HepG2 (cell line): ENCODE data around the gene PIEZO1. TPM values are rescaled to one million over a fixed set of nuclear protein-coding genes. Genes with fewer than 3 reads are reported as not detected.

Experiments
- ATAC-seq: fragments of 200-7000 bp; cut with Tn5 transposase; 3 replicates; pipeline ENCODE4 v1.9.1; 2020; ENCODE audit warnings: mild to moderate bottlenecking, moderate library complexity
- BruUV-seq: library from RNA; stranded (reverse); fragments of 400-500 nt; replicated peaks from 2 replicates; lab custom pipeline; 2021; lab: Mats Ljungman, UMichigan
- CTCF ChIA-PET: fragments of 300-600 bp; formaldehyde crosslinking; extraction: SDS; loops from one replicate; lab custom pipeline; 2021; ENCODE audit warnings: low total read pairs, inconsistent platforms, low intra/inter-chr PET ratio; lab: Yijun Ruan, JAX
- POLR2A ChIA-PET: fragments of 350-600 bp; sonication (Branson Sonifier 250); formaldehyde crosslinking; loops from one replicate; lab custom pipeline; 2020; ENCODE audit warnings: antibody characterized with exemption, inconsistent platforms; lab: Yijun Ruan, JAX
- DNase-seq: peaks from one replicate; pipeline ENCODE4 v3.0.0-alpha.2; 2015; ENCODE audit warnings: low spot score
- FAIRE-seq: peaks from 3 replicates; lab custom pipeline; 2011; peaks lifted over from hg19 to GRCh38; lab: Jason Lieb, UNC
- H2AFZ ChIP-seq: one replicate; pipeline ENCODE4 v1.6.1; 2011; ENCODE audit warnings: low read length, inconsistent platforms
- H3K27ac ChIP-seq: fragments of 300-600 bp; 3 replicates; pipeline ENCODE4 v1.8.0; 2011; ENCODE audit warnings: mixed run types, mild to moderate bottlenecking, mixed read lengths, low read length, inconsistent platforms; ENCODE audit not compliant: insufficient read depth; ENCODE audit errors: extremely low read length
- H3K27me3 ChIP-seq, 2 experiments: fragments of 200-600 bp in 1 of 2; 2 replicates in 1 of 2; 3 replicates in 1 of 2; pipeline versions ENCODE4 v1.6.0 to v1.8.0; 2011; ENCODE audit warnings: low read length in 2 of 2, mild to moderate bottlenecking in 2 of 2, moderate library complexity in 2 of 2, inconsistent platforms in 1 of 2; ENCODE audit not compliant: insufficient read depth in 2 of 2, control insufficient read depth in 1 of 2
- H3K36me3 ChIP-seq, 2 experiments: fragments of 200-600 bp in 1 of 2; replicated peaks in 1 of 2; 2 replicates in 1 of 2; 3 replicates in 1 of 2; pipeline versions ENCODE4 v1.5.1 to v1.8.0; 2011; ENCODE audit warnings: low read length in 2 of 2, inconsistent platforms in 1 of 2; ENCODE audit not compliant: insufficient read depth in 2 of 2, control insufficient read depth in 1 of 2
- H3K4me1 ChIP-seq: 2 replicates; pipeline ENCODE4 v1.5.1; 2012; ENCODE audit warnings: low read length, inconsistent platforms; ENCODE audit not compliant: insufficient read depth
- H3K4me2 ChIP-seq: 2 replicates; pipeline ENCODE4 v1.6.0; 2011; ENCODE audit warnings: low read depth, low read length, inconsistent platforms
- H3K4me3 ChIP-seq, 3 experiments: fragments of 200-600 bp in 1 of 3; sonication (generic), shearing (Covaris generic) in 1 of 3; replicated peaks in 1 of 3; 2 replicates each; pipeline ENCODE4 v1.5.1; 2011 to 2016; ENCODE audit warnings: low read length in 3 of 3, inconsistent platforms in 2 of 3, low read depth in 2 of 3, mild to moderate bottlenecking in 2 of 3, control low read depth in 1 of 3, mixed read lengths in 1 of 3; ENCODE audit not compliant: insufficient read depth in 1 of 3
- H3K79me2 ChIP-seq: one replicate; pipeline ENCODE4 v1.6.1; 2011; ENCODE audit warnings: low read length, inconsistent platforms; ENCODE audit not compliant: insufficient read depth
- H3K9ac ChIP-seq: 2 replicates; pipeline ENCODE4 v1.6.0; 2011; ENCODE audit warnings: mild to moderate bottlenecking, low read depth, low read length, inconsistent platforms; ENCODE audit not compliant: insufficient read depth
- H3K9me3 ChIP-seq: 2 replicates; pipeline ENCODE4 v1.5.1; 2012; ENCODE audit warnings: mild to moderate bottlenecking, low read length
- H4K20me1 ChIP-seq: 2 replicates; pipeline ENCODE4 v1.6.0; 2011; ENCODE audit warnings: inconsistent platforms, mild to moderate bottlenecking, low read length, moderate library complexity; ENCODE audit not compliant: insufficient read depth
- AGO2 ChIP-seq: fragments of 200-400 bp; formaldehyde crosslinking; optimal IDR thresholded peaks from 2 replicates; pipeline ENCODE3; 2017; ENCODE audit warnings: mild to moderate bottlenecking, low read depth, low read length, moderate library complexity
- GABPB1 ChIP-seq: IDR thresholded peaks from 2 replicates; pipeline ENCODE4 v1.6.1; 2016; ENCODE audit warnings: mild to moderate bottlenecking, missing genetic modification reagents, moderate library complexity, missing compliant biosample characterization
- NFE2L2 ChIP-seq: fragments of 150-350 bp; IDR thresholded peaks from 2 replicates; pipeline ENCODE4 v1.6.1; 2014; ENCODE audit warnings: low read length
- PAF1 ChIP-seq: IDR thresholded peaks from 2 replicates; pipeline ENCODE4 v1.6.1; 2016; ENCODE audit warnings: missing genetic modification reagents, missing compliant biosample characterization
- ZNF883 ChIP-seq: sonication (generic); formaldehyde crosslinking; IDR thresholded peaks from 2 replicates; pipeline ENCODE4 v1.5.1; 2020; ENCODE audit warnings: mild to moderate bottlenecking, missing genetic modification reagents; ENCODE audit errors: not compliant biosample characterization
- WGBS: methylation state at CpG from one replicate; pipeline ENCODE4 v1.1.6; 2017; ENCODE audit warnings: low lambda C conversion rate; 5-methylcytosine and 5-hydroxymethylcytosine counted together
- in situ Hi-C: cut with HindIII; loops from 2 replicates; pipeline ENCODE4 v1.10.0; 2017; ENCODE audit warnings: low pct_unique_long_range_greater_than_20kb; ENCODE audit not compliant: extremely low pct_ligation_motif_present
- intact Hi-C: fragments of 100-400 bp; cut with micrococcal nuclease; formaldehyde crosslinking; loops from one replicate; pipeline ENCODE4 v1.10.0; 2022; ENCODE audit not compliant: unreplicated experiment
- polyA plus RNA-seq, 8 experiments: library from polyadenylated mRNA; depleted of rRNA in 3 of 8; stranded (reverse) in 7 of 8; unstranded in 1 of 8; fragments of >200 nt; fragmentation: Illumina TruSeq in 4 of 8; extraction: Trizol in 4 of 8; gene quantifications; 2 replicates each; pipeline versions ENCODE4 v1.2.1 to v1.2.3, GENCODE V29; 2011 to 2016; ENCODE audit warnings: low read depth in 4 of 8, missing spikeins in 1 of 8, mixed read lengths in 1 of 8; ENCODE audit not compliant: insufficient read depth in 1 of 8
- total RNA-seq, 5 experiments: library from RNA; depleted of rRNA; stranded (reverse); fragments of >200 nt; fragmentation: Illumina TruSeq; extraction: Trizol; gene quantifications; 2 replicates each; pipeline ENCODE4 v1.2.3, GENCODE V29; 2016; ENCODE audit warnings: low read depth in 1 of 5

Gene PIEZO1
- total and polyA plus RNA-seq, 2 of the 13 experiments (the other 11 are each of a cell fraction or from before 2014, with no cell fraction given): 67.9 to 85.0 TPM

GRCh38 chr16:88713054-88713453, 72.0 kb downstream of the PIEZO1 start:
- no peak overlapping the region for H3K9ac ChIP-seq
- H3K79me2 ChIP-seq: peaks cover 8% of the 10 kb centered on the region
- H3K9me3 ChIP-seq: no peaks in the 10 kb centered on the region
- no peaks in the 10 kb centered on the region for H3K27me3 ChIP-seq
- H2AFZ ChIP-seq: no peak overlapping the region
- CTCF ChIA-PET: no interaction called here
- POLR2A ChIA-PET: no interaction called here
- no peak for FAIRE-seq
- DNase-seq: no peak
- no peak overlapping the region for H3K4me3 ChIP-seq
- no peak for ATAC-seq
- in situ Hi-C loops: no loop called here
- H3K36me3 ChIP-seq: peaks cover 26 to 42% of the 10 kb centered on the region in 2 experiments; a peak in 4 of 5 replicates
- no peak overlapping the region for H3K27ac ChIP-seq
- no peaks in the 10 kb centered on the region for H4K20me1 ChIP-seq
- intact Hi-C loops: no loop called here
- no TSS peak for BruUV-seq
- no peak overlapping the region for H3K4me2 ChIP-seq
- H3K4me1 ChIP-seq: peaks cover 31% of the 10 kb centered on the region
- 92% methylated on average over 15 of the region's 15 CpGs for WGBS
- TF ChIP-seq ZNF883 (CRISPR knock-in tag): no peak
- peak; percentile 52; the same call in 1 of the 2 replicates for TF ChIP-seq PAF1 (CRISPR knock-in tag)

- intact Hi-C loops: no loop called here
- Histone ChIP-seq H3K4me1 (peaks cover 37% of the 10 kb centered on the region), H4K20me1 (no peaks in the 10 kb centered on the region)
- TF ChIP-seq GABPB1 (peak; percentile 10; the same call in 1 of the 2 replicates), NFE2L2 (no peak), AGO2 (peak; percentile 84)
- TF ChIP-seq, all 625 proteins: peak for 2
- WGBS: 84% methylated on average over 19 of the region's 25 CpGs
- no peak for FAIRE-seq
- no peak overlapping the region for H3K9ac ChIP-seq
- BruUV-seq: no TSS peak
- H3K4me2 ChIP-seq: no peak overlapping the region
- ChIA-PET CTCF (no interaction called here), POLR2A (no interaction called here)
- H2AFZ ChIP-seq: no peak overlapping the region
- no peaks in the 10 kb centered on the region for H3K9me3 ChIP-seq
- no peaks in the 10 kb centered on the region for H3K27me3 ChIP-seq
- no peak overlapping the region for H3K27ac ChIP-seq
- H3K4me3 ChIP-seq: no peak overlapping the region
- in situ Hi-C loops: no loop called here
- peaks cover 26 to 36% of the 10 kb centered on the region in 2 experiments; a peak in 4 of 5 replicates for H3K36me3 ChIP-seq
- ATAC-seq: no peak
- DNase-seq: no peak
- H3K79me2 ChIP-seq: peaks cover 10% of the 10 kb centered on the region
These were observed 72.5 kb downstream of the PIEZO1 start for GRCh38 chr16:88712362-88712979.
